Trophoblast cell (in vitro differentiated cells and primary cell): ENCODE measurements around the gene CDCP1.
A peak's percentile ranks its signal among the peaks of the same experiment; 100 is the strongest.

Source experiments
- DNase-seq, 2 donors: peaks; one replicate each; pipeline ENCODE4 v3.0.0-alpha.2; 2016
- H2AFZ ChIP-seq: 2 replicates; pipeline ENCODE4 v1.6.1; 2013; ENCODE audit warnings: low read length, moderate library complexity, mild to moderate bottlenecking; ENCODE audit not compliant: insufficient read depth, poor library complexity
- H2AK5ac ChIP-seq: 2 replicates; pipeline ENCODE4 v1.6.1; 2013; ENCODE audit warnings: mild to moderate bottlenecking, low read length
- H2BK120ac ChIP-seq: 2 replicates; pipeline ENCODE4 v1.6.1; 2013; ENCODE audit warnings: low read length, mild to moderate bottlenecking, moderate library complexity; ENCODE audit not compliant: insufficient read depth, poor library complexity
- H2BK12ac ChIP-seq: 2 replicates; pipeline ENCODE4 v1.6.1; 2013; ENCODE audit warnings: mild to moderate bottlenecking, low read length, moderate library complexity
- H2BK5ac ChIP-seq: 2 replicates; pipeline ENCODE4 v1.6.1; 2013; ENCODE audit warnings: low read length, low read depth, moderate library complexity, mild to moderate bottlenecking; ENCODE audit not compliant: poor library complexity
- H3K14ac ChIP-seq: 2 replicates; pipeline ENCODE4 v1.6.1; 2013; ENCODE audit warnings: mild to moderate bottlenecking, low read length
- H3K18ac ChIP-seq: 2 replicates; pipeline ENCODE4 v1.6.1; 2013; ENCODE audit warnings: mild to moderate bottlenecking, low read length
- H3K23ac ChIP-seq: 2 replicates; pipeline ENCODE4 v1.6.1; 2013; ENCODE audit warnings: low read length
- H3K27ac ChIP-seq: 2 replicates; pipeline ENCODE4 v1.5.1; 2013; ENCODE audit warnings: low read depth, mild to moderate bottlenecking, inconsistent platforms, low read length, moderate library complexity
- H3K27me3 ChIP-seq: 2 replicates; pipeline ENCODE4 v1.6.1; 2013; ENCODE audit warnings: inconsistent platforms, mild to moderate bottlenecking, low read length, moderate library complexity; ENCODE audit not compliant: insufficient read depth
- H3K36me3 ChIP-seq, 2 experiments: 1 replicate in 1 of 2; 2 replicates in 1 of 2; pipeline ENCODE4 v1.6.1; 2013; ENCODE audit warnings: low read length in 2 of 2, mild to moderate bottlenecking in 2 of 2, moderate library complexity in 1 of 2; ENCODE audit not compliant: insufficient read depth in 2 of 2, control insufficient read depth in 1 of 2
- H3K4ac ChIP-seq: 2 replicates; pipeline ENCODE4 v1.6.1; 2013; ENCODE audit warnings: low read depth, mild to moderate bottlenecking, low read length, moderate library complexity
- H3K4me1 ChIP-seq, 2 experiments: 1 replicate in 1 of 2; 2 replicates in 1 of 2; pipeline ENCODE4 v1.6.1; 2013; ENCODE audit warnings: low read length in 2 of 2, mild to moderate bottlenecking in 2 of 2, moderate library complexity in 1 of 2; ENCODE audit not compliant: insufficient read depth in 2 of 2, control insufficient read depth in 1 of 2
- H3K4me2 ChIP-seq: 2 replicates; pipeline ENCODE4 v1.6.1; 2013; ENCODE audit warnings: inconsistent platforms, mild to moderate bottlenecking, low read length, moderate library complexity
- H3K4me3 ChIP-seq: 2 replicates; pipeline ENCODE4 v1.5.1; 2013; ENCODE audit warnings: mild to moderate bottlenecking, low read depth, low read length, inconsistent platforms
- H3K79me1 ChIP-seq: one replicate; pipeline ENCODE4 v1.6.1; 2013; ENCODE audit warnings: low read length
- H3K79me2 ChIP-seq: 2 replicates; pipeline ENCODE4 v1.6.1; 2013; ENCODE audit warnings: low read length, mild to moderate bottlenecking; ENCODE audit not compliant: control insufficient read depth, insufficient read depth, poor library complexity
- H3K9ac ChIP-seq: 2 replicates; pipeline ENCODE4 v1.6.1; 2013; ENCODE audit warnings: mild to moderate bottlenecking, low read length
- H3K9me3 ChIP-seq: 2 replicates; pipeline ENCODE4 v1.6.1; 2013; ENCODE audit warnings: low read depth, mild to moderate bottlenecking, control low read depth, inconsistent platforms, low read length; ENCODE audit not compliant: insufficient read depth
- H4K12ac ChIP-seq: 2 replicates; pipeline ENCODE4 v1.6.1; 2013; ENCODE audit warnings: low read depth, mild to moderate bottlenecking, low read length, moderate library complexity
- H4K8ac ChIP-seq: 2 replicates; pipeline ENCODE4 v1.6.1; 2013; ENCODE audit warnings: low read depth, mild to moderate bottlenecking, low read length, moderate library complexity
- H4K91ac ChIP-seq: one replicate; pipeline ENCODE4 v1.6.1; 2013; ENCODE audit warnings: low read depth, mild to moderate bottlenecking, low read length, moderate library complexity
- WGBS: extraction: QIAGEN DNeasy Blood & Tissue Kit; methylation state at CpG from one replicate; pipeline ENCODE4 v1.1.7; 2013; ENCODE audit warnings: missing lambda C conversion rate; ENCODE audit not compliant: insufficient read length, insufficient coverage; ENCODE audit errors: extremely low coverage; 5-methylcytosine and 5-hydroxymethylcytosine counted together

The CDCP1 gene

GRCh38 chr3:45103753-45104714 lies 42.1 kb downstream of the CDCP1 start:
- H3K36me3 ChIP-seq: no peaks in the 10 kb centered on the region
- no peak overlapping the region for H3K27ac ChIP-seq
- H3K4me1 ChIP-seq: no peaks in the 10 kb centered on the region
- H2BK12ac ChIP-seq: no peak overlapping the region
- H4K12ac ChIP-seq: no peak overlapping the region
- H3K79me2 ChIP-seq: no peaks in the 10 kb centered on the region
- H3K27me3 ChIP-seq: no peaks in the 10 kb centered on the region
- no peak overlapping the region for H2BK5ac ChIP-seq
- no peak overlapping the region for H4K8ac ChIP-seq
- H2BK120ac ChIP-seq: no peak overlapping the region
- no peak overlapping the region for H2AFZ ChIP-seq
- peaks cover 1% of the 10 kb centered on the region for H3K9me3 ChIP-seq
- no peaks in the 10 kb centered on the region for H3K79me1 ChIP-seq
- no peak overlapping the region for H3K4me3 ChIP-seq
- no peak overlapping the region for H3K4me2 ChIP-seq
- no peak overlapping the region for H3K18ac ChIP-seq
- H2AK5ac ChIP-seq: no peak overlapping the region
- no peak for DNase-seq
- no peak overlapping the region for H3K9ac ChIP-seq
- H3K23ac ChIP-seq: no peak overlapping the region
- WGBS: no CpG with 5 or more reads among the region's 4 CpGs
- no peak overlapping the region for H4K91ac ChIP-seq
- no peak overlapping the region for H3K4ac ChIP-seq
- no peak overlapping the region for H3K14ac ChIP-seq

- H2AK5ac ChIP-seq: no peak overlapping the region
- no CpG with 5 or more reads among the region's 2 CpGs for WGBS
These were observed 42.8 kb downstream of the CDCP1 start for GRCh38 chr3:45103334-45103733.

GRCh38 chr3:45100981-45101407 lies 45.2 kb downstream of the CDCP1 start:
- H3K79me1 ChIP-seq: no peaks in the 10 kb centered on the region
- H4K12ac ChIP-seq: no peak overlapping the region
- H3K79me2 ChIP-seq: no peaks in the 10 kb centered on the region
- no peak overlapping the region for H2AK5ac ChIP-seq
- no peak overlapping the region for H3K4me3 ChIP-seq
- DNase-seq: peak in 1 of 2 donors; percentile 18
- no peak overlapping the region for H3K23ac ChIP-seq
- H3K4ac ChIP-seq: no peak overlapping the region
- H3K9ac ChIP-seq: no peak overlapping the region
- no peak overlapping the region for H4K8ac ChIP-seq
- H3K18ac ChIP-seq: no peak overlapping the region
- H3K27me3 ChIP-seq: no peaks in the 10 kb centered on the region
- H3K14ac ChIP-seq: no peak overlapping the region
- H2BK120ac ChIP-seq: no peak overlapping the region
- no peak overlapping the region for H3K27ac ChIP-seq
- no CpG with 5 or more reads among the region's 3 CpGs for WGBS
- H3K4me1 ChIP-seq: no peaks in the 10 kb centered on the region
- H3K4me2 ChIP-seq: no peak overlapping the region
- H2BK5ac ChIP-seq: no peak overlapping the region
- no peak overlapping the region for H2BK12ac ChIP-seq
- no peaks in the 10 kb centered on the region for H3K36me3 ChIP-seq
- H4K91ac ChIP-seq: no peak overlapping the region
- H3K9me3 ChIP-seq: peaks cover 1% of the 10 kb centered on the region
- H2AFZ ChIP-seq: no peak overlapping the region

More at GRCh38 chr3:45103334-45103733, 42.8 kb downstream of the CDCP1 start:
- peaks cover 1% of the 10 kb centered on the region for H3K9me3 ChIP-seq
- no peak overlapping the region for H3K27ac ChIP-seq
- no peaks in the 10 kb centered on the region for H3K4me1 ChIP-seq
- no peak overlapping the region for H3K4ac ChIP-seq
- H3K4me3 ChIP-seq: no peak overlapping the region
- no peak overlapping the region for H2BK120ac ChIP-seq
- no peak overlapping the region for H4K8ac ChIP-seq
- H4K91ac ChIP-seq: no peak overlapping the region
- no peaks in the 10 kb centered on the region for H3K27me3 ChIP-seq
- H3K36me3 ChIP-seq: no peaks in the 10 kb centered on the region
- H3K79me1 ChIP-seq: no peaks in the 10 kb centered on the region
- no peak overlapping the region for H3K23ac ChIP-seq
- no peak overlapping the region for H2BK12ac ChIP-seq
- H3K14ac ChIP-seq: no peak overlapping the region
- no peak overlapping the region for H4K12ac ChIP-seq
- no peak overlapping the region for H2AFZ ChIP-seq
- H3K4me2 ChIP-seq: no peak overlapping the region
- H3K18ac ChIP-seq: no peak overlapping the region
- no peaks in the 10 kb centered on the region for H3K79me2 ChIP-seq
- no peak overlapping the region for H3K9ac ChIP-seq
- no peak for DNase-seq
- H2BK5ac ChIP-seq: no peak overlapping the region

GRCh38 chr3:45098310-45098709 lies 47.9 kb downstream of the CDCP1 start:
- H2AK5ac ChIP-seq: no peak overlapping the region
- H3K4ac ChIP-seq: no peak overlapping the region
- peaks cover 0 to 4% of the 10 kb centered on the region in 2 experiments for H3K4me1 ChIP-seq
- H2AFZ ChIP-seq: no peak overlapping the region
- no peaks in the 10 kb centered on the region for H3K36me3 ChIP-seq
- no peak overlapping the region for H2BK5ac ChIP-seq
- no peak overlapping the region for H3K9ac ChIP-seq
- H3K14ac ChIP-seq: no peak overlapping the region
- no peak overlapping the region for H3K27ac ChIP-seq
- no peak overlapping the region for H4K91ac ChIP-seq
- H3K79me2 ChIP-seq: no peaks in the 10 kb centered on the region
- no CpG with 5 or more reads among the region's 5 CpGs for WGBS
- no peak overlapping the region for H3K18ac ChIP-seq
- no peak overlapping the region for H3K4me3 ChIP-seq
- no peak overlapping the region for H4K12ac ChIP-seq
- H4K8ac ChIP-seq: no peak overlapping the region
- H3K23ac ChIP-seq: no peak overlapping the region
- DNase-seq: no peak
- no peak overlapping the region for H3K4me2 ChIP-seq
- no peak overlapping the region for H2BK120ac ChIP-seq
- H2BK12ac ChIP-seq: no peak overlapping the region
- H3K79me1 ChIP-seq: no peaks in the 10 kb centered on the region
- H3K9me3 ChIP-seq: no peaks in the 10 kb centered on the region
- H3K27me3 ChIP-seq: no peaks in the 10 kb centered on the region
